KMS-11 (cell line): ENCODE results near the gene GLIS1.
A peak's percentile ranks its signal among the peaks of the same experiment; 100 is the strongest.

Experiments
- H2AFZ ChIP-seq: fragments of 200-600 bp; sonication (generic); 2 replicates; pipeline ENCODE4 v1.6.1; 2016; ENCODE audit warnings: antibody characterized with exemption, mixed run types, low read depth
- H3K27ac ChIP-seq: fragments of 200-600 bp; sonication (generic); 2 replicates; pipeline ENCODE4 v1.6.1; 2016; ENCODE audit warnings: mild to moderate bottlenecking, mixed run types
- H3K27me3 ChIP-seq: fragments of 200-600 bp; sonication (generic); 2 replicates; pipeline ENCODE4 v1.6.1; 2017; ENCODE audit warnings: mild to moderate bottlenecking, low read depth, mixed run types, moderate library complexity; ENCODE audit not compliant: insufficient read depth
- H3K36me3 ChIP-seq: fragments of 200-600 bp; sonication (generic); 2 replicates; pipeline ENCODE4 v1.6.1; 2017; ENCODE audit warnings: mild to moderate bottlenecking, mixed run types; ENCODE audit not compliant: insufficient read depth
- H3K4me1 ChIP-seq: fragments of 200-600 bp; sonication (generic); 2 replicates; pipeline ENCODE4 v1.6.1; 2016; ENCODE audit warnings: mild to moderate bottlenecking, low read depth, mixed run types; ENCODE audit not compliant: poor library complexity, severe bottlenecking
- H3K4me2 ChIP-seq: fragments of 200-600 bp; sonication (generic); 2 replicates; pipeline ENCODE4 v1.7.0; 2016; ENCODE audit warnings: mild to moderate bottlenecking, mixed run types
- H3K4me3 ChIP-seq: fragments of 200-600 bp; sonication (generic); IDR thresholded peaks from 2 replicates; pipeline ENCODE4 v1.6.1; 2017; ENCODE audit warnings: low read depth, low read length, mixed read lengths; ENCODE audit not compliant: insufficient read depth
- H3K79me2 ChIP-seq: fragments of 200-600 bp; sonication (generic); 2 replicates; pipeline ENCODE4 v1.6.1; 2016; ENCODE audit warnings: low read depth, mixed run types; ENCODE audit not compliant: insufficient read depth
- H3K9ac ChIP-seq: fragments of 200-600 bp; sonication (generic); 2 replicates; pipeline ENCODE4 v1.6.1; 2016; ENCODE audit warnings: mild to moderate bottlenecking, mixed run types
- H4K20me1 ChIP-seq: fragments of 200-600 bp; sonication (generic); 2 replicates; pipeline ENCODE4 v1.6.1; 2016; ENCODE audit warnings: mild to moderate bottlenecking, mixed run types; ENCODE audit not compliant: insufficient read depth
- TF ChIP-seq, protein P1 (sequence below): fragments of 200-600 bp; sonication (generic); conservative IDR thresholded peaks from 2 replicates; pipeline ENCODE4 v1.6.1; 2017; ENCODE audit warnings: low read depth, mild to moderate bottlenecking, antibody characterized with exemption, low read length, moderate library complexity, mixed read lengths

The GLIS1 gene

DNA sequence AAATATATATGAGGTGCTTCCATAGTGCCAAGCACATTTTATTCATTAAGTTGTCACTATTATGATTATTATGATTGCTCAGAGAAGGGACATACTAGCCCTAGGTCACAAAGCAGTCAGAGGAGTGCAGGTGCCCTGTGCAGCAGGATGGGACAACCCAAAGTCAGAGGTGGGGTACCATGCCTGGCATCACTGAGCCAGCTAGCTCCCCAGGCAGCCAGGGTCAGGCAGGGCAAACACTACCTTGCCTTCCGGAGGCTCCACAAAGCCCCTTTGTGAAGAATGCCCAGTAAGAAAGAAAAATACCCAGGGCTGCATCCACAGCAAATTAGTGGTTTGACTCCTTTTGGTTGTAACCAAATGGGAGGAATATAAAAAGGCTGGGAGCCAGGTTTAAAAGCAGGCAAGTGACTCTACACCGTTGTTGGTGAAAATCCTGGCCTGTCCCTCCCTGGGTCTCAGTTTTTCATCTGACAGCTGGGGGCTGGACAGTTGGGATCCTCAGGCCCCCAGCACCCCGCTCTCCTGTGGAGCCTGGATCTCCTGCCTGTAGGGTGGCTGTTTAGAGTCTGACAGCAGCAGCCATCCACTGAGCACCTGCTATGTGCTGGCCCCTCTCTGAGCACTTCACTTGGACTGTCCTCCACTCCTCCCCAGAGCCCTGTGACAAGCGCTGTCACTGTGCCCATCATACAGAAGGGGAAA is 98.8 kb downstream of the GLIS1 start:
- peaks cover 25% of the 10 kb centered on the region for H3K4me1 ChIP-seq
- no peaks in the 10 kb centered on the region for H3K27me3 ChIP-seq
- TF ChIP-seq, protein P1, sequence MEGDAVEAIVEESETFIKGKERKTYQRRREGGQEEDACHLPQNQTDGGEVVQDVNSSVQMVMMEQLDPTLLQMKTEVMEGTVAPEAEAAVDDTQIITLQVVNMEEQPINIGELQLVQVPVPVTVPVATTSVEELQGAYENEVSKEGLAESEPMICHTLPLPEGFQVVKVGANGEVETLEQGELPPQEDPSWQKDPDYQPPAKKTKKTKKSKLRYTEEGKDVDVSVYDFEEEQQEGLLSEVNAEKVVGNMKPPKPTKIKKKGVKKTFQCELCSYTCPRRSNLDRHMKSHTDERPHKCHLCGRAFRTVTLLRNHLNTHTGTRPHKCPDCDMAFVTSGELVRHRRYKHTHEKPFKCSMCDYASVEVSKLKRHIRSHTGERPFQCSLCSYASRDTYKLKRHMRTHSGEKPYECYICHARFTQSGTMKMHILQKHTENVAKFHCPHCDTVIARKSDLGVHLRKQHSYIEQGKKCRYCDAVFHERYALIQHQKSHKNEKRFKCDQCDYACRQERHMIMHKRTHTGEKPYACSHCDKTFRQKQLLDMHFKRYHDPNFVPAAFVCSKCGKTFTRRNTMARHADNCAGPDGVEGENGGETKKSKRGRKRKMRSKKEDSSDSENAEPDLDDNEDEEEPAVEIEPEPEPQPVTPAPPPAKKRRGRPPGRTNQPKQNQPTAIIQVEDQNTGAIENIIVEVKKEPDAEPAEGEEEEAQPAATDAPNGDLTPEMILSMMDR = no peak
- H3K4me3 ChIP-seq = no peak overlapping the region
- peak overlapping the region; percentile 49; the same call in 1 of the 2 replicates for H3K4me2 ChIP-seq
- H4K20me1 ChIP-seq = no peaks in the 10 kb centered on the region
- no peak overlapping the region for H3K27ac ChIP-seq
- peak overlapping the region; percentile 19; the same call in 1 of the 2 replicates for H3K9ac ChIP-seq
- H2AFZ ChIP-seq = no peak overlapping the region
- no peaks in the 10 kb centered on the region for H3K36me3 ChIP-seq
- H3K79me2 ChIP-seq = no peaks in the 10 kb centered on the region

DNA sequence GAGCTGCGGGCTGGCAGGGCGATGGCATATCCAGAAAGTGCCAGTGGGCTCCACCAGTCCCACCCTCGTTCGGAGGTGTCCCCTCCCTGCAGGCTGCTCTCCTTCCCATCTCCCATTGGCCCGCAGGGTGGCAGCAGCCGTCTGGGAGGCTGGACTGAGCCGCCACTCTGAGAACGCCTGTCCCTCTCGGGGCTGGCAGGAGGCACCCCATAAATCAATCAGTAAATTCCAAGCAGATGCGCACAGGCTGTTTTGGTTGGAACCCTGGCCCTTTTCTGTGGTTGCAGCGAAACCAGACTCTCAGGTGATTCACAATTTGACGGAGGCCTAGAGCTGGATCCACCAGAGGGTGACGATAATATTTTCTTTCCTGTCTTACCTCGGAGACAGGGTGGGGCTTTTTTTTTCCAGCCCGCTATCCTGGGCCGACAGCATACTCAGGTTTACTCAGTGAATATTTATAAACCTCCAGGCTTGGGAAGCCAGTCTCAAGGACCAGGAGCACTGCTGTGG is 99.7 kb downstream of the GLIS1 start:
- peaks cover 25% of the 10 kb centered on the region for H3K4me1 ChIP-seq
- TF ChIP-seq, protein P1 = no peak
- H3K36me3 ChIP-seq = no peaks in the 10 kb centered on the region
- H3K4me2 ChIP-seq = peak overlapping the region; percentile 49
- no peak overlapping the region for H3K4me3 ChIP-seq
- peak overlapping the region; percentile 19; the same call in 1 of the 2 replicates for H3K27ac ChIP-seq
- H2AFZ ChIP-seq = peak overlapping the region; percentile 15; the same call in 1 of the 2 replicates
- no peaks in the 10 kb centered on the region for H4K20me1 ChIP-seq
- no peaks in the 10 kb centered on the region for H3K79me2 ChIP-seq
- peak overlapping the region; percentile 19; the same call in 1 of the 2 replicates for H3K9ac ChIP-seq
- no peaks in the 10 kb centered on the region for H3K27me3 ChIP-seq

DNA sequence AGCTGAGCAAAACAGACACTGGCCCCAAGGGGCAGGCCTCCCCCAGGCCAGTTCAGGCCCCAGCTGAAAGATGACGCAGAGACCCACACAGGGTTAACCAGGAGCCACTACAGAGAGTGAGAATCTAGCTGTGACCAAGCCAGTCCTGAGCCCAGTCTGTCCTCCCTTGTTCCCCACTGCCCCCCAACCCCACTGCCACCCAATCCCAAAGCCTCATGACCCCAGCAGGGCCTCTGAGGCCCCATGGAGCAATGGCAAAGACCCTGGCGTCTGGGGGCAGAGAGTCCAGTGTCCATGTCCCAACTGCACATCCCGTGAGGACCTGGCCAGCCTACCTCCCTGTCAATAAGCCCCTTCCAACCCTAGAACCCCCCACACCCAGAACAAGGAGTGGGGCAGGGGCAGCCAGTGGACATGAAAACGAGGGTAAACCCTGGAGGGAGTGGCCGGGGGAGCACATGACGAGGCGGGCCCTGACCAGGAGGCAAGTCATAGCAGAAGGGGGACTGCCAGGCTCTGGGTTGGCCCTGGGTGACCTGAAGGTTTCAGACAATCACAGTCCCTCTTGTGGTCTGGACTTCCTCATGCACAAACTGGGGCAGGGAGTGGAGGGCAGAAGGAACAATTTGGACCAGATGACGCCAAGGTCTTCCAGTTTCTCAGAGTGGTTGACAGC is 100.5 kb downstream of the GLIS1 start:
- TF ChIP-seq, protein P1 = no peak
- peak overlapping the region; percentile 19; the same call in 1 of the 2 replicates for H3K9ac ChIP-seq
- H3K27me3 ChIP-seq = no peaks in the 10 kb centered on the region
- H3K4me1 ChIP-seq = peaks cover 25% of the 10 kb centered on the region
- H3K4me3 ChIP-seq = no peak overlapping the region
- H3K4me2 ChIP-seq = peak overlapping the region; percentile 49; the same call in 1 of the 2 replicates
- H3K36me3 ChIP-seq = no peaks in the 10 kb centered on the region
- no peak overlapping the region for H3K27ac ChIP-seq
- H4K20me1 ChIP-seq = no peaks in the 10 kb centered on the region
- no peak overlapping the region for H2AFZ ChIP-seq
- no peaks in the 10 kb centered on the region for H3K79me2 ChIP-seq

DNA sequence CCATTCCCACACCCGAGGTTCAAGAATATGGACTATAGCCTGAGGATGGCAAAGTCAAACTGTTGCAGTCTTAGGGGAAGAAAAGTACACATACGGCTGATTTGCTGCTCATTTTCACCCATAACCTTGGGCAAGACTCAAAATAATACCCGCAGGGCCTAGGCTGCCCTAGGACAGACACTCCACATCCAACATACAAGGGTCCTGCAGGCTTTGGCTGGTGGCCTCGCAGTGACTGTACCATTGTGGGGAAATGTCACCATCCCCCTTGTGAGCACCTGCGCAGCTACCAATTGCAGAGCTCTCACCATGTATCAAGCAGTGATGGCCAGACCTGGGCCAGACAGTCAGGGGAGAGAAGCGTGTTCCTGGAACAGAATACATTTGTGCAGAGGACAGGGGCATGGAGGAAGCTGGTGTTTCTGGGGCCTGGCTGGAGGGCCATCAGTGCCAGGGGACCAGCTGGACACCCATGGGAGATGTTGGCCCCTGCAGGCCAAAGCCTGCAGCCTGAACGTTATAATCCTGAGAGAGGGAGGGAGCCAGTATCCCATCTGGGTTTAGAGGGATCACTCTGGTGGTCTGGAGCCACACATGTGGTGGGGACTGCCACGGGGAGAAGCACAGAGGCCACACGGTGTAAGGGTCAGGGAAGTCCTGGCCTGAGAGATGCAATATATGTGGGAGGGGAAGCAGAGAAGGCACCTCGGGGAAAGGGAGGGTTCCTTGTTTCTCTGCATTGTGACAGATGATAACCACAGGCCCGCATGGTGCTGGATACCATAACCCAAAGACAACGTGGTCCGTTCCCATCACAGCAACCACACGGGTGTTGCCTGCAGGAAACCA is 101.2 kb downstream of the GLIS1 start:
- no peak overlapping the region for H3K27ac ChIP-seq
- H2AFZ ChIP-seq = no peak overlapping the region
- TF ChIP-seq, protein P1 = no peak
- H3K27me3 ChIP-seq = no peaks in the 10 kb centered on the region
- no peak overlapping the region for H3K4me2 ChIP-seq
- peaks cover 25% of the 10 kb centered on the region for H3K4me1 ChIP-seq
- H3K9ac ChIP-seq = no peak overlapping the region
- no peaks in the 10 kb centered on the region for H3K36me3 ChIP-seq
- no peak overlapping the region for H3K4me3 ChIP-seq
- H3K79me2 ChIP-seq = no peaks in the 10 kb centered on the region
- no peaks in the 10 kb centered on the region for H4K20me1 ChIP-seq
